ENCODE data around the gene DNAJA4. TPM values are rescaled to one million over a fixed set of nuclear protein-coding genes. Genes with fewer than 3 reads are reported as not detected.

The DNAJA4 gene
- not detected in 2 replicates for total RNA-seq (2016; rRNA removed; fragmentation: Illumina TruSeq; extraction: Trizol)
- not detected in 2 replicates for total RNA-seq (2016; cell fraction: cytosol; rRNA removed; fragmentation: Illumina TruSeq; extraction: Trizol; ENCODE audit: low read depth)
- total RNA-seq (2016; cell fraction: insoluble cytoplasmic fraction; rRNA removed; fragmentation: Illumina TruSeq; extraction: Trizol) = not detected in 2 replicates
- not detected in 2 replicates for total RNA-seq (2016; cell fraction: membrane; rRNA removed; fragmentation: Illumina TruSeq; extraction: Trizol)
- total RNA-seq (2016; cell fraction: nucleus; rRNA removed; fragmentation: Illumina TruSeq; extraction: Trizol) = not detected in 2 replicates
- polyA plus RNA-seq (2011; rRNA removed) = not detected in 2 replicates
- polyA plus RNA-seq (2011; cell fraction: cytosol; rRNA removed) = not detected in 2 replicates
- polyA plus RNA-seq (2011; cell fraction: nucleus; rRNA removed) = not detected in 2 replicates
- polyA plus RNA-seq (2012) = 0.56 and 0.99 TPM in 2 replicates
- polyA plus RNA-seq (2016; cell fraction: cytosol; fragmentation: Illumina TruSeq; extraction: Trizol; ENCODE audit: low read depth) = not detected in 2 replicates
- not detected in 2 replicates for polyA plus RNA-seq (2016; cell fraction: insoluble cytoplasmic fraction; fragmentation: Illumina TruSeq; extraction: Trizol; ENCODE audit: low read depth)
- polyA plus RNA-seq (2016; cell fraction: membrane; fragmentation: Illumina TruSeq; extraction: Trizol; ENCODE audit: low read depth) = not detected in 2 replicates
- polyA plus RNA-seq (2016; cell fraction: nucleus; fragmentation: Illumina TruSeq; extraction: Trizol; ENCODE audit: insufficient read depth, low read depth) = not detected in 2 replicates
- polyA minus RNA-seq (2011; rRNA and poly(A)+ RNA removed; ENCODE audit: low replicate concordance) = 73.6 TPM in 1 of 2 replicates, not detected in the other
- polyA minus RNA-seq (2011; cell fraction: cytosol; rRNA and poly(A)+ RNA removed) = 0.49 and 1.8 TPM in 2 replicates
- polyA minus RNA-seq (2011; cell fraction: nucleus; rRNA and poly(A)+ RNA removed) = 0.52 and 0.62 TPM in 2 replicates
- percentile 6 among the genes with signal in this experiment for Bru-seq, nascent RNA
- BruChase-seq, experiment 1, labeled RNA remaining after a 6-hour chase = percentile 9 among the genes with signal in this experiment
- percentile 11 among the genes with signal in this experiment for BruChase-seq, experiment 2, labeled RNA remaining after a 2-hour chase
- long read RNA-seq, experiment 1 = 0 reads
- long read RNA-seq, experiment 2 = 0 reads

DNA sequence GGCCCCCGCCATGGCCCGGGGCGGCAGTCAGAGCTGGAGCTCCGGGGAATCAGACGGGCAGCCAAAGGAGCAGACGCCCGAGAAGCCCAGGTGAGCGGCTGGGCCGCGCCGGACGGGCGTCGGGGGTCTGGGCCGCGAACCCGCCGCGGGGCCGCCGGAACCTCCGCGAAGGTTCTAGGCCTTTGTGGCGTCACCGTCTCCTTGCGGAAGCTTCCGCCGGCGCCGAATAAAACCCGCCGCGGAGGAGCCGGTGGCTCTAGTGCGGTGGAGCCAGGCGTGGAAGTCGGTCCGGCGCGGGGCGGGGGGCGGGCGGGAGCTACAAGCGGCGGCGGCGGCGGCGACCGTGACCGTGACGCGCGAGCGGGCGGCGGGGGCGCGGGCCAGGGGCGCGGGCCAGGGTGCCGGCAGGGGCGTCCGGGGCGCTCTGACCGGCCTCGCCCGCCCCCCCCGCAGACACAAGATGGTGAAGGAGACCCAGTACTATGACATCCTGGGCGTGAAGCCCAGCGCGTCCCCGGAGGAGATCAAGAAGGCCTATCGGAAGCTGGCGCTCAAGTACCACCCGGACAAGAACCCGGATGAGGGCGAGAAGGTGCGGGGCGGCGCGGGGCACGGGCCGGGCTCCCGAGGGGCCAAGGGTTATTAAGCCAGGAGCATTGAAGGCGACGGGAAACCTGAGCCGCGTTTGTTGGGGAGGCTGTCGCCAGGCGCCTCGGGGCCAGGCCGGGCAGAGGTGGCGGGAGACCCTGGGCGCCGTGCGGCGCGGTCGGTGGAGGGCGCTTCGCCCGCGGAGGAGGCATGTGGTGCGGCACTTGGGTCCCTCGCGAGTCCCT, at the start of gene DNAJA4:
DNAJA4 (plus strand) TSS at position 259 of the 833 bp plus-strand sequence; CDS start at position 461, 202 bp downstream.
- intact Hi-C loops (cut with micrococcal nuclease; ENCODE audit: unreplicated experiment) = no loop called here
- no peaks in the 10 kb centered on the region for H3K36me3 ChIP-seq (replicated peaks in 1 of 2; ENCODE audit: control insufficient read depth in 1 of 2, insufficient read depth in 2 of 2, low read length in 2 of 2)
- no peaks in the 10 kb centered on the region for H4K20me1 ChIP-seq (ENCODE audit: insufficient read depth, low read length)
- no peaks in the 10 kb centered on the region for H3K9me3 ChIP-seq (ENCODE audit: low read length)
- FAIRE-seq = no peak
- no peak for TF ChIP-seq NFKB2 (CRISPR knock-in tag; IDR thresholded peaks at IDR 0.05; ENCODE audit: borderline replicate concordance)
- TF ChIP-seq NFATC3 (CRISPR knock-in tag; IDR thresholded peaks at IDR 0.05) = no peak
- TF ChIP-seq NFE2L2 (IDR thresholded peaks at IDR 0.05; ENCODE audit: low read length) = no peak
- no peak for TF ChIP-seq ATAD3A (CRISPR knock-in tag; IDR thresholded peaks at IDR 0.05)
- no peak for TF ChIP-seq ZNF780A (CRISPR knock-in tag; IDR thresholded peaks at IDR 0.05)
- no peak for TF ChIP-seq CENPT (CRISPR knock-in tag; IDR thresholded peaks at IDR 0.05; ENCODE audit: low read depth)
- no peak for TF ChIP-seq ZNF136 (CRISPR knock-in tag; IDR thresholded peaks at IDR 0.05; ENCODE audit: low read depth)
- no peak for TF ChIP-seq CREM (IDR thresholded peaks at IDR 0.05)
- no peak for TF ChIP-seq CREM (CRISPR knock-in tag; IDR thresholded peaks at IDR 0.05)
- TF ChIP-seq, protein P1, sequence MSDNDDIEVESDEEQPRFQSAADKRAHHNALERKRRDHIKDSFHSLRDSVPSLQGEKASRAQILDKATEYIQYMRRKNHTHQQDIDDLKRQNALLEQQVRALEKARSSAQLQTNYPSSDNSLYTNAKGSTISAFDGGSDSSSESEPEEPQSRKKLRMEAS (IDR thresholded peaks at IDR 0.05) = no peak
- TF ChIP-seq MED1 (CRISPR knock-in tag; IDR thresholded peaks at IDR 0.05) = no peak
- no peak for TF ChIP-seq ZBTB38 (CRISPR knock-in tag; IDR thresholded peaks at IDR 0.05)
- TF ChIP-seq ELF3 (CRISPR knock-in tag; IDR thresholded peaks at IDR 0.05) = no peak
- no peak for TF ChIP-seq MED8 (CRISPR knock-in tag; IDR thresholded peaks at IDR 0.05; ENCODE audit: insufficient replicate concordance)
- no peak for TF ChIP-seq MTA1 (CRISPR knock-in tag; IDR thresholded peaks at IDR 0.05; ENCODE audit: borderline replicate concordance)
- TF ChIP-seq ZNF263 (CRISPR knock-in tag; IDR thresholded peaks at IDR 0.05) = no peak
- 88% methylated on average over 89 of the region's 107 CpGs for WGBS (ENCODE audit: low lambda C conversion rate)
- no peak for DNase-seq (ENCODE audit: low spot score)
- ChIA-PET CTCF (ENCODE audit: low intra/inter-chr PET ratio, low total read pairs) (no interaction called here), POLR2A (no interaction called here)
- no TSS peak for BruUV-seq (replicated peaks)
- no peak for ATAC-seq
- no peak within 1 kb of the TSS for H3K4me2 ChIP-seq (ENCODE audit: low read depth, low read length)
- H2AFZ ChIP-seq (ENCODE audit: low read length) = no peak within 1 kb of the TSS
- H3K79me2 ChIP-seq (ENCODE audit: insufficient read depth, low read length) = no peaks in the 10 kb centered on the region
- no peak within 1 kb of the TSS for H3K4me3 ChIP-seq (replicated peaks in 1 of 3; ENCODE audit: insufficient read depth in 1 of 3, low read depth in 2 of 3, low read length in 3 of 3)
- peaks cover 0 to 24% of the 10 kb centered on the region in 2 experiments; a peak in 2 of 5 replicates for H3K27me3 ChIP-seq (ENCODE audit: control insufficient read depth in 1 of 2, insufficient read depth in 2 of 2, low read length in 2 of 2)
- H3K27ac ChIP-seq (ENCODE audit: extremely low read length, insufficient read depth, low read length) = no peak within 1 kb of the TSS
- H3K4me1 ChIP-seq (ENCODE audit: insufficient read depth, low read length) = no peaks in the 10 kb centered on the region
- H3K9ac ChIP-seq (ENCODE audit: insufficient read depth, low read depth, low read length) = no peak within 1 kb of the TSS
- in situ Hi-C loops (cut with HindIII; ENCODE audit: extremely low pct_ligation_motif_present, low pct_unique_long_range_greater_than_20kb) = no loop called here

Data from HepG2 (cell line).